Cardiac fibroblast (primary cell): ENCODE results near the gene HNRNPL.
"Not testable (repeated sequence)": the region's sequence is repeated elsewhere in the genome, so short reads cannot be mapped to it uniquely, and the experiment has no call there.

Source experiments
- DNase-seq, 2 donors: peaks; one replicate each; pipeline versions ENCODE4 v3.0.0 to v3.0.0-alpha.2; 2010; ENCODE audit warnings: low read depth in 2 of 2
- H3K4me3 ChIP-seq, 2 donors: replicated peaks in 1 of 2; 1 replicate in 1 of 2; 2 replicates in 1 of 2; pipeline ENCODE4 v1.5.1; 2011; ENCODE audit warnings: low read depth in 2 of 2, low read length in 2 of 2, mild to moderate bottlenecking in 2 of 2, moderate library complexity in 1 of 2
- TF ChIP-seq, protein P1 (sequence below): IDR thresholded peaks from one replicate; pipeline ENCODE4 v1.5.1; 2011; ENCODE audit warnings: low read depth, mild to moderate bottlenecking, low read length, inconsistent platforms

HNRNPL gene

DNA sequence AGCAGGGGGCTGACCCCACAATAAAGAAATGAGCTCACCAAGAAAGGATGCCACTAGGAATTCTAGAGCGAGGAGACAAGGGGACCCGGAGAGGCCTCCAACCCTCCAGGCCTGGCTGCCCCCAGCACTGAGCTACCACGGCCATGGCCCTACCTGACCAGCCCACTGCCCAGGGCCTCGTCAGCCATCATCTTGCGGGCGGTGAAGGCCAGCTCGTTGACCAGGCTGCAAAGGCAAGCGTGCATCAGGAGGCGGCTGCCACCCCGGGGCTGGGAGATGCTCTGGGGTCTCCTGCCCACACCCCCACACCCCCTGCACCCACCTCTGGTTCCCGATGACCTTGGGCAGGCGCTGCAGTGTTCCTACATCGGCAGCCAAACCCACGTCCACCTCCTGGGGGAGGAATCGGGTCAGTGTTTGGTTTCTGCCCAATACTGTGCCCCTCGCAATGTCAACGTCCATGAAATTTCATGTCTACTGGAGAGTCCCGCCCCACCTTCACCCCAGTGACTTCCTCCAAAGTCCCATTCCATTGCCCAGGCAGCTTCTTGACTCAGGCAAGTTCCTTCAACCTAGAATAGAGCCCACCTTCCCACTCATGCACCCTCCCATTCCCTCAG, 33.5 kb downstream of the HNRNPL start:
- no peak for DNase-seq
- no peak overlapping the region for H3K4me3 ChIP-seq
- TF ChIP-seq, protein P1, sequence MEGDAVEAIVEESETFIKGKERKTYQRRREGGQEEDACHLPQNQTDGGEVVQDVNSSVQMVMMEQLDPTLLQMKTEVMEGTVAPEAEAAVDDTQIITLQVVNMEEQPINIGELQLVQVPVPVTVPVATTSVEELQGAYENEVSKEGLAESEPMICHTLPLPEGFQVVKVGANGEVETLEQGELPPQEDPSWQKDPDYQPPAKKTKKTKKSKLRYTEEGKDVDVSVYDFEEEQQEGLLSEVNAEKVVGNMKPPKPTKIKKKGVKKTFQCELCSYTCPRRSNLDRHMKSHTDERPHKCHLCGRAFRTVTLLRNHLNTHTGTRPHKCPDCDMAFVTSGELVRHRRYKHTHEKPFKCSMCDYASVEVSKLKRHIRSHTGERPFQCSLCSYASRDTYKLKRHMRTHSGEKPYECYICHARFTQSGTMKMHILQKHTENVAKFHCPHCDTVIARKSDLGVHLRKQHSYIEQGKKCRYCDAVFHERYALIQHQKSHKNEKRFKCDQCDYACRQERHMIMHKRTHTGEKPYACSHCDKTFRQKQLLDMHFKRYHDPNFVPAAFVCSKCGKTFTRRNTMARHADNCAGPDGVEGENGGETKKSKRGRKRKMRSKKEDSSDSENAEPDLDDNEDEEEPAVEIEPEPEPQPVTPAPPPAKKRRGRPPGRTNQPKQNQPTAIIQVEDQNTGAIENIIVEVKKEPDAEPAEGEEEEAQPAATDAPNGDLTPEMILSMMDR: no peak

DNA sequence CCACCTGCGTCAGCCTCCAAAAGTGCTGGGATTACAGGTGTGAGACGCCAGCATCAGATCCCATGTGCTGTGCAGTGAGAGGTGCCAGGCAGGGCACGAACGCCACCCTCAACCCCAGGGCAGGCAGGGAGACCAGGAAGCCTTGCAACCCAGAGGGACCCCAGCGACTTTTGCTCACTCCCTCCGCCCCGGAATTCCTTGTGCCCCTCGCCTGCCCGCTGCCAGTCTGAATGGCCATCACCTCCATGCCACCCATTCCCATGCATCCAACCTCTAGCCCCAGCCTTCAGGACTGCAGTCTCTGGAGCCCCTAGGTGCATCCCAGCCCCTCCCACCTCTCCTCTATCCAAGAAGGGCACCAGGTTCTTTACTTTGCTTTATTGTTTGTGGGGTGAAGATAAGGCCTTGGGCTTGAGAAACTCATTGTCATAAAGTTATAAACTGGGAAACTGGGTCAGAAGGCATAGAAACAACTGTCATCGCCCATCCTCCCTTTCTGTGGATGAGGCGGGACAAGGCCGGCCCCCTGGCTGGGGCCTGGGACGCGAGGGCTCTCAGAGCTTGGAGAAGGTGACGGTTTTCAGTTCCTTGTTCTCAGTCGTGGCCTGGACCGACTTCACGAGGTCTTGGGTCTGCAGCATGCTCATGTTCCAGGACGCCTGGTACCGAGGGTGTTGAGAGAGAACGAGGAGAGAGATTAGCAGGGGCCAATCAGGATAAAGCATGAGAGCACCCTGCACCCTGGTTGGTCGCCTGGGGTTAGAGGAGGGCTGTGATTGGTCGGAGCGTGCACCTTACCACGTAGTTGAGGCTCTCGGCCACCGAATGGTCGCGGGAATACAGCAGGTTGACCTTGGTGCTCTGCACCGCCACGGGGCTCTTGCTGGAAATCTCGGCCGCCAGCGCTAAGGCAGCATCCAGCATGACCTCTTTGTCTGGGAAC, 34.5 kb downstream of the HNRNPL start:
- TF ChIP-seq, protein P1: no peak
- no peak for DNase-seq
- no peak overlapping the region for H3K4me3 ChIP-seq

DNA sequence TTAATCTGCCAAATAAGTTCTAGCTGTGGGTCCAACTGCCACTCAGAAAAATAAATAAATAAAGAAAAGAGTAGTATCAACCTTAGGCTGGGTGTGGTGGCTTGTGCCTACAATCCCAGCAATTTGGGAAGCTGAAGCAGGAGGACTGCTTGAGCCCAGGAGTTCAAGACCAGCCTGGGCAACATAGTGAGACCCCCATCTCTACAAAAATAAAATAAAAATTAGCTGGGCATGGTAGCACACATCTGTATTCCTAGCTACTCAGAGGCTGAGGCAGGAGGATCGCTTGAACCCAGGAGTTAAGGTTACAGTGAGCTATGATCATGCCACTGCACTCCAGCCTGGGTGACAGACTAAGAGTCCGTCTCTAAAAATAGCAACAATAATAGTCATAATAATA, 35.9 kb downstream of the HNRNPL start:
- DNase-seq, H3K4me3 ChIP-seq: not testable (repeated sequence)

DNA sequence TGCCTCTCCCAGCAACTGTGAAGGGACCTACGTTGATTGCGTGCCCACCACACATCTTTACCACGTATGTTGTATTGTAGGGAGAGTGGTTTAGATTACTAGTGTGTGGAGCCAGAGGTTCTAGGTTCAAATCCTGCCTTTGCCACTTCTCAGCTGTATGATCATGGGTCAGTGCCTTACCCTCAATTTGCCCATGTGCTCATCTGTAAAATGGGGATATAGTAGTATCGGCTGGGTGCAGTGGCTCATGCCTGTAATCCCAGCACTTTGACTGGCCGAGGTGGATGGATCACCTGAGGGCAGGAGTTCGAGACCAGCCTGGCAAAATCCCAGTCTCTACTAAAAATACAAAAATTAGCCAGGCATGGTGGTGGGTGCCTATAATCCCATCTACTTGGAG, 36.5 kb downstream of the HNRNPL start:
- TF ChIP-seq, protein P1: no peak
- DNase-seq: no peak
- H3K4me3 ChIP-seq: no peak overlapping the region

DNA sequence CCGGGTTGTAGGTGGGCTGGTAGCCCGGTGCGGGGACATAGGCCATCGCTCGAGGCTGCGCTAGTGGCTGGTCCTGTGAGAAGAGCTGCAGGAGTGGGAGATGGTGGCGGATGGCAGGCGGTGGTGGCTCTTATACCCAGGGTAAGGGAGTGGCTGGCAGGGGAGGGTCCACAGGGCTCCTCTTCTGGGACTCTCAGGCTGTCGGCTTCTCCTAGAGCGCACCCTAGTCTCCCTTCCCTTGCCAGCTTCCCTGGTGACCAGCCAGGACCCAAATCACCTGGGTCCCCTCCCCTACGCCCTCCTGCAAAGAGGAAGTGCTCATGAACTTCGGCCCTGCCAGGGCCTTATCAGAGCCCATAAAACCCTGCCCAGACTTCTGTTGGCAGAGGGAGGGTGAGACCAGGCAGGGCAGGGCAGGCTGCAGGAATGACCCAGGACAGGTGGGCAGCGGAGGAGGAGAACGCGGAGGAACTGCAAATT, 36.9 kb downstream of the HNRNPL start, which contains the start of gene LGALS4:
Gene LGALS4 (minus strand): TSS at position 105 of the 480 bp plus-strand sequence. CDS start 59 bp downstream, at position 46.
- no peak for DNase-seq
- TF ChIP-seq, protein P1: no peak
- no peak within 1 kb of the TSS for H3K4me3 ChIP-seq

DNA sequence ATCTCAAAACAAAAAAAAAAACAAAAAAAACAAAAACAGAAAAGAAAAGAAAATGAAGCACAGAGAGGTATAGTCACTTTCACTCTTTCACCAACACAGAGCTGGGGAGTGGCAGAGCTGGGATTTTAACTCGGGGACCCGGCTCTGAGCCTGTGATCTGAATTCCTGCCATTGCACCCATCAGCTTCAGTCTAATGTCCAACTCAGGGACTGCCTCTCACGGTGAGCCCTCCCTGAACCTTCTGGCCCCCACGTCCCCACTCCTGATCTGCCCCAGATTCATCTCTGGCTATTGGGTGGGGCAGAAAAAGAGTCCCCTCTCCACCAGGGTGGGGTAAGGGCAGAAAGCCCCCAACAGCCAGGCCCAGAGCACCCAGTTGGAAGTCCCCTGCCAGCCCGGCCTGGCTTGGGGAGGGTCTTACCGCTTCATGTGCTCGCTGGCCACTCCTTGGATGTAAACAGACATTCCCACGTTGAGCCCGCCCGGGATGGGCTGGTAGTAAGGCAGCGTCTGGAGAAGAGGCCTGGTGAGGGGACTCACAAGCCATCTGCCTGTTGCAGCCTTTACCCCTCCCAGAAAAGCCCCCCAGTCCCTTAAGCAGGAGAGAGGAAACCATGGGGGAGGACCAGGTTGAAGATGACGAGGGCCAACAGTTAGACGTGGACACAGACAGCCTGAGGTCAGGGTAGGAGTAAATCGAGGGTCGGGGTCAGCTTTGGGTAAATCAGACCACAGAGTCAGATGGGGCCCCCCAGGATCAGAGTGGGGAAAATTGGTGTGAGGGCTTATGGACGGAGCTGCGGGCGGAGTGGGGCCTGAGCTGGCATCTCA, 37.6 kb downstream of the HNRNPL start:
- no peak overlapping the region for H3K4me3 ChIP-seq
- TF ChIP-seq, protein P1: no peak
- DNase-seq: no peak
